Measurements from ENCODE around the gene BAZ2B.

DNA sequence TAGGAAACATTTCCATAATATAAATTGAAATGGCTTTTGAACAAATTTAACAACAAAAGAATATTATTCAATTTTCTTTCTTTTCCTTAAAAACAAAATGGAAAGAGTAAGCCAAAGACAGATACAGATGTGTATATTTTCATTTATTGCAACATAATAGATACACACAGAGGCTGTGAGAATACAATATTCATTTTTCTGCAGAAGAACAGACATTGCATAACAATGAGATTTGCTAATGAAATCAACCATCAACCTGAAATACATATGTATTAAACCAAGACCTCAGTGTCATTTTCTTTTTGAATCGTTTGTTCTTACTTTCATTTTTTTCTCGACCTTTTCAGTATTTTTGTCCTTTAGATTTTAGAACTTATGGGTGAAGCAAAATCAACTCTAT lies 95.1 kb downstream of the BAZ2B start:
- TF ChIP-seq CTCF (IDR thresholded peaks at IDR 0.05) = no peak
- no peak for TF ChIP-seq POLR2A (IDR thresholded peaks at IDR 0.05)

Data from thyroid gland (tissue), 4 donors.